K562 (cell line): Measurements from ENCODE around the gene CIART. TPM values are rescaled to one million over a fixed set of nuclear protein-coding genes. Genes with fewer than 3 reads are reported as not detected.
A peak's percentile ranks its signal among the peaks of the same experiment; 100 is the strongest.

Experiments
- CHD7 ChIP-seq: fragments of 200-600 bp; sonication (generic); IDR thresholded peaks from one replicate; pipeline ENCODE4 v1.6.1; 2012; ENCODE audit warnings: mild to moderate bottlenecking, low read depth, low read length, inconsistent platforms
- CTCF ChIP-seq, 3 experiments: IDR thresholded peaks in 2 of 3; conservative IDR thresholded peaks in 1 of 3; 2 replicates each; pipeline ENCODE4 v1.5.1; 2011 to 2012; ENCODE audit warnings: low read length in 3 of 3, mild to moderate bottlenecking in 3 of 3, control low read depth in 2 of 3, improper control_type of control experiment in 1 of 3, inconsistent platforms in 1 of 3, low read depth in 1 of 3, mixed read lengths in 1 of 3, moderate library complexity in 1 of 3; ENCODE audit not compliant: insufficient read depth in 2 of 3
- HES1 ChIP-seq: fragments of 450-650 bp; IDR thresholded peaks from 2 replicates; pipeline ENCODE4 v1.6.1; 2016; ENCODE audit warnings: low read depth, mild to moderate bottlenecking, moderate library complexity
- MAZ ChIP-seq, 2 experiments: fragments of 450-650 bp in 1 of 2; sonication (generic) in 1 of 2; formaldehyde crosslinking; IDR thresholded peaks in 1 of 2; conservative IDR thresholded peaks in 1 of 2; 2 replicates each; pipeline versions ENCODE4 v1.4.0 to v1.5.0; 2020; ENCODE audit warnings: mild to moderate bottlenecking in 1 of 2, missing genetic modification reagents in 1 of 2
- RAD21 ChIP-seq, 2 experiments: fragments of 250-450 bp in 1 of 2; fragments of 450-650 bp in 1 of 2; sonication (Bioruptor Pico) in 1 of 2; formaldehyde crosslinking in 1 of 2; IDR thresholded peaks in 1 of 2; conservative IDR thresholded peaks in 1 of 2; 2 replicates each; pipeline versions ENCODE4 v1.4.0 to v1.8.0; 2020 to 2022; ENCODE audit warnings: mild to moderate bottlenecking in 2 of 2, moderate library complexity in 1 of 2
- ZNF384 ChIP-seq: IDR thresholded peaks from 2 replicates; pipeline ENCODE4 v1.6.1; 2012; ENCODE audit warnings: low read depth, low read length, improper control_type of control experiment
- polyA plus RNA-seq, 8 experiments: library from polyadenylated mRNA; depleted of rRNA in 4 of 8; stranded (reverse) in 5 of 8; unstranded in 3 of 8; fragments of >200 nt; fragmentation: Nextera tagmentation in 2 of 8; fragmentation: Illumina TruSeq in 1 of 8; extraction: Ambion mirVana in 2 of 8; extraction: Trizol in 1 of 8; gene quantifications; 2 replicates each; pipeline versions ENCODE4 v1.2.1 to v1.2.3, GENCODE V29; 2011 to 2014; ENCODE audit warnings: inconsistent platforms in 1 of 8, missing spikeins in 1 of 8
- total RNA-seq, 7 experiments: library from RNA; depleted of rRNA in 6 of 7; stranded (reverse); fragments of >200 nt in 6 of 7; fragmentation: Illumina TruSeq in 2 of 7; extraction: Trizol in 2 of 7; gene quantifications; 2 replicates each; pipeline versions ENCODE4 v1.2.1 to v1.2.3, GENCODE V29; 2011 to 2021; ENCODE audit warnings: low replicate concordance in 1 of 7

Gene CIART
- total and polyA plus RNA-seq, 9 of the 15 experiments (the other 6 are each of a cell fraction or from before 2014, with no cell fraction given): 0.07 to 0.35 (median 0.19) TPM; not detected in 2

- no peak for TF ChIP-seq CHD7
- TF ChIP-seq HES1: no peak
- peak; percentile 86 for TF ChIP-seq ZNF384
- TF ChIP-seq MAZ (CRISPR knock-in tag; conservative IDR thresholded peaks at IDR 0.05 in 1 of 2, IDR thresholded peaks at IDR 0.05 in 1 of 2): 0 out of 4 replicates have a peak, but pooled peaks of 1 of the 2 experiments have one; percentile 17
- peak; percentile 69 to 85 (median 70) for TF ChIP-seq CTCF (IDR thresholded peaks at IDR 0.05 in 2 of 3, conservative IDR thresholded peaks at IDR 0.05 in 1 of 3; ENCODE audit: insufficient read depth in 2 of 3, low read depth in 1 of 3, low read length in 3 of 3)
- TF ChIP-seq RAD21 (CRISPR knock-in tag; conservative IDR thresholded peaks at IDR 0.05 in 1 of 2, IDR thresholded peaks at IDR 0.05 in 1 of 2): peak; percentile 50 to 72; a peak in 3 of 4 replicates
Observed at GRCh38 chr1:150281221-150281757, 1.1 kb upstream of the CIART start (continued).
